Loucy (cell line): Measurements from ENCODE around the gene FHOD1.
A peak's percentile ranks its signal among the peaks of the same experiment; 100 is the strongest.

Experiments used
- H2AFZ ChIP-seq: fragments of 200-600 bp; sonication (generic); 2 replicates; pipeline ENCODE4 v1.6.0; 2016; ENCODE audit warnings: antibody characterized with exemption, mild to moderate bottlenecking, low read length, moderate library complexity
- H3F3A ChIP-seq: fragments of 200-600 bp; 2 replicates; pipeline ENCODE4 v1.6.0; 2016; ENCODE audit warnings: antibody characterized with exemption, low read depth, mild to moderate bottlenecking
- H3K27me3 ChIP-seq: fragments of 200-600 bp; sonication (generic); 2 replicates; pipeline ENCODE4 v1.6.1; 2014; ENCODE audit warnings: low read length, mild to moderate bottlenecking; ENCODE audit not compliant: insufficient read depth, poor library complexity, severe bottlenecking
- H3K36me3 ChIP-seq: fragments of 200-600 bp; sonication (generic); 2 replicates; pipeline ENCODE4 v1.6.1; 2016; ENCODE audit warnings: low read length; ENCODE audit not compliant: insufficient read depth
- H3K4me1 ChIP-seq: fragments of 200-600 bp; sonication (generic); 2 replicates; pipeline ENCODE4 v1.5.1; 2014; ENCODE audit warnings: low read length, mild to moderate bottlenecking; ENCODE audit not compliant: insufficient read depth, poor library complexity, severe bottlenecking
- H3K4me2 ChIP-seq: fragments of 200-600 bp; sonication (generic); 2 replicates; pipeline ENCODE4 v1.6.0; 2014; ENCODE audit warnings: antibody characterized with exemption, low read length, low read depth, mild to moderate bottlenecking; ENCODE audit not compliant: poor library complexity, severe bottlenecking
- H3K4me3 ChIP-seq: fragments of 200-600 bp; sonication (generic); 2 replicates; pipeline ENCODE4 v1.5.1; 2014; ENCODE audit warnings: low read length, mild to moderate bottlenecking, mixed read lengths; ENCODE audit not compliant: poor library complexity, severe bottlenecking
- H3K79me2 ChIP-seq: fragments of 200-600 bp; sonication (generic); 2 replicates; pipeline ENCODE4 v1.6.1; 2014; ENCODE audit warnings: low read length; ENCODE audit not compliant: insufficient read depth
- H3K9ac ChIP-seq: fragments of 200-600 bp; sonication (generic); 2 replicates; pipeline ENCODE4 v1.6.0; 2014; ENCODE audit warnings: mild to moderate bottlenecking, low read depth, low read length, moderate library complexity; ENCODE audit not compliant: poor library complexity, severe bottlenecking
- H3K9me2 ChIP-seq: fragments of 200-600 bp; sonication (generic); replicated peaks from 2 replicates; pipeline ENCODE4 v1.6.1; 2016; ENCODE audit warnings: low read depth, low read length, mixed read lengths
- H3K9me3 ChIP-seq: fragments of 200-600 bp; sonication (generic); 2 replicates; pipeline ENCODE4 v1.6.1; 2014; ENCODE audit warnings: mild to moderate bottlenecking, antibody characterized with exemption, low read length, low read depth; ENCODE audit not compliant: insufficient read depth
- H4K20me1 ChIP-seq: fragments of 200-600 bp; sonication (generic); 2 replicates; pipeline ENCODE4 v1.6.0; 2014; ENCODE audit warnings: antibody characterized with exemption, low read length, mild to moderate bottlenecking; ENCODE audit not compliant: insufficient read depth, poor library complexity, severe bottlenecking
- CTCF ChIP-seq: fragments of 200-600 bp; sonication (generic); conservative IDR thresholded peaks from 2 replicates; pipeline ENCODE4 v1.5.1; 2014; ENCODE audit warnings: mild to moderate bottlenecking, antibody characterized with exemption, low read length
- EZH2phosphoT487 ChIP-seq: fragments of 200-600 bp; IDR thresholded peaks from 2 replicates; pipeline ENCODE4 v1.6.1; 2018; ENCODE audit warnings: antibody characterized with exemption, mild to moderate bottlenecking, moderate library complexity, borderline replicate concordance

Gene FHOD1

GRCh38 chr16:67180166-67180565, 67.1 kb downstream of the FHOD1 start:
- TF ChIP-seq CTCF = no peak
- no peak for TF ChIP-seq EZH2phosphoT487
- Histone ChIP-seq H3K79me2 (peaks cover 27% of the 10 kb centered on the region), H4K20me1 (peaks cover 20% of the 10 kb centered on the region), H3K4me1 (peaks cover 22% of the 10 kb centered on the region), H3F3A (no peaks in the 10 kb centered on the region), H2AFZ (no peak overlapping the region), H3K4me2 (no peak overlapping the region), H3K36me3 (no peaks in the 10 kb centered on the region), H3K9me3 (no peaks in the 10 kb centered on the region), H3K9me2 (no peaks in the 10 kb centered on the region), H3K27me3 (no peaks in the 10 kb centered on the region), H3K9ac (no peak overlapping the region), H3K4me3 (no peak overlapping the region)

GRCh38 chr16:67179421-67180080, 67.7 kb downstream of the FHOD1 start:
- no peaks in the 10 kb centered on the region for H3K27me3 ChIP-seq
- no peak overlapping the region for H3K9ac ChIP-seq
- H2AFZ ChIP-seq = no peak overlapping the region
- no peaks in the 10 kb centered on the region for H3K9me2 ChIP-seq
- peaks cover 13% of the 10 kb centered on the region for H4K20me1 ChIP-seq
- H3K4me3 ChIP-seq = no peak overlapping the region
- H3K36me3 ChIP-seq = no peaks in the 10 kb centered on the region
- H3K4me2 ChIP-seq = no peak overlapping the region
- no peaks in the 10 kb centered on the region for H3K9me3 ChIP-seq
- H3K79me2 ChIP-seq = peaks cover 33% of the 10 kb centered on the region
- no peak for TF ChIP-seq EZH2phosphoT487
- TF ChIP-seq CTCF = peak; percentile 39; the same call in 1 of the 2 replicates
- H3F3A ChIP-seq = no peaks in the 10 kb centered on the region
- H3K4me1 ChIP-seq = peaks cover 25% of the 10 kb centered on the region
